ENCODE measurements around the gene CTDSPL.

The CTDSPL gene

DNA sequence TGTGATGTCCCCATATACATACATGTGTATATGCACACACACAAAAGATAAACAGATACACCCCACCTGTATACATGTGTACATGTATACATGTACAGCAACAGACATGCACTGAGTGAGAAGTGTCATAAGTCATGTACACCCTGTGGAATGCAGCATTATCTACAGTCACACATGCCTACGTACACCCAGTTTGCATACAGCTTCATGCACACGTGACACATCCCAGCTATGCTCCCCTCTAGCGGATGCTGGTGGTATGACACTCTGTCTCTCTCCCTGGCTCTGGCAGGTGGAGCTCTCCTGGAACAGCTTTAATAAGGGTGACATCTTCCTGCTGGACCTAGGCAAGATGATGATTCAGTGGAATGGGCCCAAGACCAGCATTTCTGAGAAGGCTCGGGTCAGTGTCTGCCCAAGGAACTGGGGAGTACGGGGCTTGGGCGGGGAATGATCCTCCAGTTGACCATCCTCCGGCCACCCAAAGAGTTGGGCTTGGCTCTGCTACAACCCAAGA is 135.2 kb downstream of the CTDSPL start:
- peak; percentile 96 for FAIRE-seq

DNA sequence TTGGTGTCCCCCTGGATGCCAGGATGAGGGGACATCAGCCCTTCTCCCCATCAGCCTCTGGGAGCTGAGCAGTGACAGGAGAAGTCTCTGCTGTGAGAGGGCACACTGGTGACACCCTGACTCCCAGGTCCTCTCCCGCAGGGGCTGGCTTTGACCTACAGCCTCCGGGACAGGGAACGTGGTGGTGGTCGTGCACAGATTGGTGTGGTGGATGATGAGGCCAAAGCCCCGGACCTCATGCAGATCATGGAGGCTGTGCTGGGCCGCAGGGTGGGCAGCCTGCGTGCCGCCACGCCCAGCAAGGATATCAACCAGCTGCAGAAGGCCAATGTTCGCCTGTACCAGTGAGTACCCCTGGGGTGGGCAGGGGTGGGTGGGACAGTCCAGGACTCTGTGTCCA is 135.7 kb downstream of the CTDSPL start:
- DNase-seq (ENCODE audit: insufficient read length, low spot score) (no peak), FAIRE-seq (no peak)

More for the DNA sequence above, 135.2 kb downstream of the CTDSPL start:
- peak; percentile 67 for DNase-seq (ENCODE audit: insufficient read length, low spot score)

DNA sequence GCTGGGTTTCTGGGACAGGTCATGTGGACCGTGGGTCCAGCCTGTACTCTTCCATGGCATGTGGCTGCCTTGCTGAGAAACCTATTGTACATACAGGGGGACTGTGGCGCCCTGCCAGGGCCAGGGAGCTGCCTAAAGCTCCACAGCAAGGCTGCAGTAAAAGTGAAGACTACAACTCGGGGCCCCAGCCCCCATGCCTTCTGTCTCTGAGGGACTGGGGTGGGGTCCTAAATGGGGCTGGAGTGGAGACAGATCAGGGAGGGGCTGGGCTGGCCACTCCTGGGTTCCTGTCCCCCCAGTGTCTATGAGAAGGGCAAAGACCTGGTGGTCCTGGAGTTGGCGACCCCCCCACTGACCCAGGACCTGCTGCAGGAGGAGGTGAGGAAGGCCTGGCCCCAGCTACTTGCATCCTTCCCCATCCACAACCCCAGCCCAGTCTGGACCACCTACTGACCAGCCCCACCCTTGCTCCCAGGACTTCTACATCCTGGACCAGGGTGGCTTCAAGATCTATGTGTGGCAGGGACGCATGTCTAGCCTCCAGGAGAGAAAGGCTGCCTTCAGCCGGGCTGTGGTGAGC is 136.2 kb downstream of the CTDSPL start:
- FAIRE-seq (no peak), DNase-seq (ENCODE audit: insufficient read length, low spot score) (no peak)

DNA sequence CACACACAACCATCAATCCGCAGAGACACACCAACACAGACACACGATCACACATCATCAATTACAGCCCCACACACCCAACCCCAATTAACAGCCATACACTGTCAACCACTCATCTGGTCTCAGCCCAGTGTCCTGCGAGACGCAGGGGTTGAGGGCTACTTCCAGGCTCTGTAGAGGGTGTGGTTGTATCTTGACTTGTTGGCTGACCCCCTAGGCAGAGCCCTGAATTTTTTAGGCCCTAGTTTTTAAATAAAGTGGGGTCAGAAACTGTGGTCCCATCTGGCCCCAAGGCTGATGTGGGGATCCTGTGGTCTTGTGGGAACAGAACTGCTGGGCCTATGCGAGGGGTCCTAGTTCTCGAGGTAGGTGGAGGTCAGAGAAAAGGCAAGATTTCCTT is 138.2 kb downstream of the CTDSPL start:
- no peak for FAIRE-seq
- DNase-seq (ENCODE audit: insufficient read length, low spot score), result no peak

DNA sequence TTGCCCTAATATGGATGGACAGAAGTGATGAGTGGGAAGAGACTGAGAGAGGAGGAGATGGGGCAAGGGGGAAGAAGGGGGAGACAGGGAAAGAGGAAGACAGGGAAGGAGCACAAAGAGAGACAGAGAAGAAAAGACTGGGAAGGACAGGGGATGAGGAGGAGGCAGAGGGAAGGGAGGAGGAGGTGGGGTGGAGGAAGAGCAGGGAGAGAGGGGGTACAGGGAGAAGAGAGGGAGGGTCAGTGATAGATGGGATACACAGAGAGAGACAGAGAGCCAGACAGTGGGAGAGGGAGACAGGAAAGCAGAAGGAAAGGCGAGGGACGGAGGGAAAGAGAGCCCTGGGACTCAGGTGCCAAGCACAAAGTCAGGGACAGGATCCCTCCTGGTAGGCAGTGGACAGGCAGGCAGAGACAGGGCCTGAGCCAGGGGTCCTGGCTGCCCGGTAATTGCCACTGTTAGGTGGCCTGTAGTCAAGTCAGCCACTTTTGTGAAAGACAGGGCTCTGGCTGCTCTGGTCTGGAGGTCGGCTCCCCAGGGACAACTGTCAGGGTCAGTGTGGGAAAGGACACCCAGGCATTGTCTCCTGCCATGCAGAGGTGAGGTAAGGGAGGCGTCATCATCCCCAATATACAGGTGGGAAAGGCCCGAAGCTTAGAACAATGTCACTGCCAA is 138.7 kb downstream of the CTDSPL start:
- FAIRE-seq, result no peak
- DNase-seq (ENCODE audit: insufficient read length, low spot score), result no peak

DNA sequence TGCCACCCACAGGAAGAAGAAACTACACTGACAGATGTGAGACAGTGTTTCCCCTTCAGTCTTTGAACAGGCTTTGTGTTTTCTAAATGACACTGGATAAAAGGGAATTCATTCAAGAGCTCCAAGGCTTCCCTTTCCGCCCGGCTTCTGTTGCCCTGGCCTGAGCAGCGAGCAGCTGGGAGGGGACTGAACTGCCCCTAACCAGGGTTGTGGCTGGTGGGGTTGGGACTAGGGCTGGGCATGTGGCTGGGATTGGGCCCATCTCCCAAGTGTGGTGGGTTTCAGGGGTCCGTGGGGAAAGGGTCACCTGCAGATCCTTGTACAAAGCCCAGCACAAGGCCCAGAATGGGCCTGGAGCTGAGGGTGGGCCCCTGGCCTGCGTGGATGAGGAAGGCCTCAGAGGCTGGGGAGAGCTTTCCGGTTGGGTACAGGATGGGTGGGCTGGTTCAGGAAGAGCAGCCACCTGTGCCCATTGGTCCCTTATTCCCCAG is 139.3 kb downstream of the CTDSPL start:
- DNase-seq (ENCODE audit: insufficient read length, low spot score) (no peak), FAIRE-seq (no peak)

DNA sequence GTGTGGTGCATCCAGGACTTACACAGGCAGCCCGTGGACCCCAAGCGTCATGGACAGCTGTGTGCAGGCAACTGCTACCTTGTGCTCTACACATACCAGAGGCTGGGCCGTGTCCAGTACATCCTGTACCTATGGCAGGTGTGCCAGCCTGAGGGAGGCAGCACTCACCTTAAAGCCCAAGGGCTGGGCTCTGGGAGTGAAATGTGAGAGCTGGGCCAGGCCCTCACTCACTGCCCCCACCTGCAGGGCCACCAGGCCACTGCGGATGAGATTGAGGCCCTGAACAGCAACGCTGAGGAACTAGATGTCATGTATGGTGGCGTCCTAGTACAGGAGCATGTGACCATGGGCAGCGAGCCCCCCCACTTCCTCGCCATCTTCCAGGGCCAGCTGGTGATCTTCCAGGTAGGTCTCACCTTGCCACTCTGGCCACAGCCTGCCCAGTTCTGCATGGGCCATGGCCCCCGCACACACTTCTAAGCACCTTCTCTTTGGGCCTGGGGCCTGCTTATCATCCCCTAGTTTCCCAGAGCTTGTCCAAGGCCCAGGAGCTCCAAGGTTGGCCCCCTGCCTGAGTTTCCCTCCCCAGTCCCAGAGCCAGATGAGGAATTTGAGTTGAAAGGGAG is 139.9 kb downstream of the CTDSPL start:
- FAIRE-seq (no peak), DNase-seq (ENCODE audit: insufficient read length, low spot score) (no peak)

DNA sequence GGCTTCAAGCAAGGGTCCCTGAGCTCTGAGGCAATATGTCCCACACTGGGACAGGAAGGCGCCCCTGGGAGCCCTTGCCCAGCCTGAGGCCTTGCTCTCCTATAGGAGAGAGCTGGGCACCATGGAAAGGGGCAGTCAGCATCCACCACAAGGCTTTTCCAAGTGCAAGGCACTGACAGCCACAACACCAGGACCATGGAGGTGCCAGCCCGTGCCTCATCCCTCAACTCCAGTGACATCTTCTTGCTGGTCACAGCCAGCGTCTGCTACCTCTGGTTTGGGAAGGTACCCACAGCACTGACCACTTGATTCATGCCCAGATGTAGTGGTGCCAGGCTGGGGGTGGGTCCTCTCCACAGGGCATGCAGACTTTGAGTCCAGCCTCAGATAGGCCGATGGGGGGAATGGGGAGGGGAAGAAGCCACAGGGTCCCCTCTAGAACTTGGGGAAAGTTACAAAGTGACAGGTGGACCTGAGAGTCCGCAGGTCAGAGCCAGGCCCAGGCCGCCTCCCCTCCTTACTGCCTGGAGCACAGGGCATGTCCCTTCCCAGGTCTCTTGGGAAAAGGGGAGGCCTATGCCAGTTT is 140.7 kb downstream of the CTDSPL start:
- FAIRE-seq, result no peak
- no peak for DNase-seq (ENCODE audit: insufficient read length, low spot score)

DNA sequence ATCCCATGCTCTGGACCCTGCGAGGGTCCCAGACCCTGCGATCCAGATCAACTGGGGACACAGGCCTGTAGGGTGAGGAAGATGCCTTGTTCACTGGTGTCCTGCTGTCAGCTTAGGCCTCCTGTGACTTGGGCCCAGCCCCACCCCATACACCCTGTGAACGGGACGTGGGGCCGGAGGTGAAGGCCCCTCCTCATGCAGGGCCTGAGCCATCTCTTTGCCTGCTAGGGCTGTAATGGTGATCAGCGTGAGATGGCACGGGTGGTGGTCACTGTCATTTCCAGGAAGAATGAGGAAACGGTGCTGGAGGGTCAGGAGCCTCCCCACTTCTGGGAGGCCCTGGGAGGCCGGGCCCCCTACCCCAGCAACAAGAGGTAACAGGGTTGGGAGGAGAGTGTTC is 141.3 kb downstream of the CTDSPL start:
- FAIRE-seq, result no peak
- DNase-seq (ENCODE audit: insufficient read length, low spot score), result no peak

DNA sequence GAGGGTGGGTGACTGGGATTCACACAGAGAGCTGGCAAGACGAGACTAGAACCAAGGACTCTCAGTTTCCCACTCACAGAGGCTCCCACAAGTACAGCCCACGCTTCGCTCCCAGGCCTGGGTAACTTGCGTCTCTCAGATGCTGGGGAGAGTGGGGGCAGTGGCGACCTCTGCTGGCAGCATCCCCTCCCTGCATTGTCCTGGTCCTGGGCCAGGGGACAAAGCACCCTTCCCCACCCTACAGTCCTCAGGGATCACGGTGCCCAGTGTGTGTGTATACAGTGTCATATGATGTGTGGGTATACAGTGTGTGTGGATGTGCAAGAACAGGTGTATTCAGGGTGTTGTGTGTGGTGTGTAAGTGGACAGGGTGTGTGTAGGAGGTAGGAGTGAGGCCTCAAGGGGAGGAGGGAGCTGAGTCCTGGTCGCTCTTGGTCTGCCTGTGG is 141.7 kb downstream of the CTDSPL start:
- no peak for DNase-seq (ENCODE audit: insufficient read length, low spot score)
- no peak for FAIRE-seq

DNA sequence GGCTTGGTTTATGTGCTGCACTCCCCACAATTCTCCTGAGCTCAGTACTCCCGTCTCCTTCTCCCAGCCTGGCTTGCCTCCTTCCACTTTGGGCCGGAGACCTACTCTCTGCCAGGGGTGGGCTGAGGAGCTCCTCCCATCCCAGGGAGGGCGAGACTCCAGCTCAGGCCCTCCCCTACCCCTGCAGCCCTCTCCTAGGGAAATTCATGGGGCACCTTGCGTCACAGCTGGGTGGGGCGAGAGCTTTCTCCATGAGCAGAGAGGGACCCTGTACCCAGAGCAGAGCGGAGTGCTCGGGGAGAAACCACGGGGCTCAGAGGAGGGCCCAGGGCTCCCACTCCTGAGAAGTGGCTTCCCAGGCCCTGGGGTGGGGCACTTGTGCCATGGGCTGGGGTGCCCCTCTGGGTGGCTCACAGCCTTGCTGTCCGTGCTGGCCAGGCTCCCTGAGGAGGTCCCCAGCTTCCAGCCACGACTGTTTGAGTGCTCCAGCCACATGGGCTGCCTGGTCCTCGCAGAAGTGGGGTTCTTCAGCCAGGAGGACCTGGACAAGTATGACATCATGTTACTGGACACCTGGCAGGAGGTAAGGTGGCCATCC is 142.2 kb downstream of the CTDSPL start:
- FAIRE-seq, result no peak

DNA sequence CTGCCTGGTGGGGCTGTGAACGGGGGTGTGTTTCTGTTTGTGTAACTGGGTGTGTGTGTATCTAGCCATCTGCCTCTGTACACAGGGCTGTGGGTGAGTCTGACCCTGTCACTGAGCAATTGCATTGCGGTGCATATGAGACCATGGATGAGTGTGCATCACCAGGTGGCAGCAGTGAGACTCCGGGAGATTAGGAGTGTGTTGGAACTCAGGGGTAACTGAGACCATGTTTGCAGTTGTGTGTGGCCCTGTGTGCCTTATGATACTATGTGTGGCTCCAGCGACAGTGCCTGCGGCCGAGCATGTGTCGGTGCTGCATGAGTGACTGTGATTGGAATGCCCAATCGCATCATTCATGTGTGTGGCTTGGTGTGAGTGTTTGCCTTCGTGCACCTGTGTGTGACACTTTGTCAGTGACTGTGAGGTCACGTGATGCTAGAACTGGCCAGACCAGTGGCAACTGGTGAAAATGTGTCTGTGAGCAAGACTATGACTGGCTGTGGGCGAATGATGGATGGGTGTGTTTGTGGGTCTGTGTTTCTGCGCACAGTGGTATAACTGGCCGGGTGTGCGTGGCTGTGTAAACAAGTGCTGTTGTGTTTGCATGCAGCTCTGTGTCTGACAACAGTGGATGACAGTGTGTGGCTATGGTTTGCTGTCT is 142.9 kb downstream of the CTDSPL start:
- DNase-seq (ENCODE audit: insufficient read length, low spot score) (no peak), FAIRE-seq (no peak)

More for the DNA sequence above, 142.2 kb downstream of the CTDSPL start:
- no peak for DNase-seq (ENCODE audit: insufficient read length, low spot score)

DNA sequence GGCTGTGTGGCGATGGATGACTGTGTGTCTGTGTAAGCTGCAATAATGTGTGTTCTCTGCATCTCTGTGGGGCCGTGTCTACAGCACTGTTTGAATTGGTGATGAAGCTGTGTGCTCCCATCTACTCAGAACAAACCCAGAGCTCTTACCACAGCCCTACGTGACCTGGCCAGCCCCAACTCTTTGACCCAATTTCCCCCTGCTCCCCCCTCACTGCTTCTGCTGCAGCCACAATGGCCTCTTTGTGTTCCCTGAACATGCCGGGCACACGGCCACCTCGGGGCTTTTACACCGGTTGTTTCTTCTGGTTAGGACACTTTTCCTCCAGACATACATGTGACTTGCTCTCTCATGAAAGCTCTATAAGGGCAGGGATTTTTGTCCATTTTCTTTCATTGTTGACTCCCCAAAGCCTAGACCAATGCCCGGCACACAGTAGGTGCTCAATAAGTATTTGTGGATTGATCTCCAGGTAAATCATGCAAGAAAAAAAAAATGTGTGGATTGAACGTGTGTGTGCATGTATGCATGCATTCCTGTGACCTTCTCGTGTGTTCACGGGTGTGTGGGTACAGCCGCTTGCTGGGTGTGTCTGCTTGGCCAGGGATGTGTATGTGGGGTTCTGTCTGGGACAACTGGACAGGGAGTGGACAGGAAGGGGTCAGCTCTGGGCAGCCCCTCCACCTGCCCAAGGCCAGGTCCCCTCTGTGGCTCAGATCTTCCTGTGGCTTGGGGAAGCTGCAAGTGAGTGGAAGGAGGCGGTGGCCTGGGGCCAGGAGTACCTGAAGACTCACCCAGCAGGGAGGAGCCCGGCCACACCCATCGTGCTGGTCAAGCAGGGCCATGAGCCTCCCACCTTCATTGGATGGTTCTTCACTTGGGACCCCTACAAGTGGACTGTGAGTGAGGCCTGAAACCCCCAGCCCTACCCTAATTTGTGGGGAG is 143.7 kb downstream of the CTDSPL start:
- FAIRE-seq (no peak), DNase-seq (ENCODE audit: insufficient read length, low spot score) (no peak)

DNA sequence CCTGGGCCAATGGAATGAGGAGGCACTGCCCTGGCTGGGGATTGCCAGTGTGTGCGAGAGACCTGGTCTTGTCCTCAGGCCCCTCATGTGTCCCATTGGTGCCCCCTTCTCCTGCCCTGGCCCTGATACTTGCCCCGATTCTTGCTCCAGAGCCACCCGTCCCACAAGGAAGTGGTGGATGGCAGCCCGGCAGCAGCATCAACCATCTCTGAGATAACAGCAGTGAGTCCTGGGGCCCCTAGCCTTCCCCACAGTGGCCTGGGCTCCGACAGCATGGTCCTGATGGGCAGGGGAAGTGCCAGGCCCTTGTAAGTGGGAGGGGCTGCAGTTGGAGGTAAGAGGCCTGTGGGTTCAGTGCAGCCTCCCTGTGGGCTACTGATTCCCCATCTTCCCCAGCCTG is 144.4 kb downstream of the CTDSPL start:
- FAIRE-seq, result no peak

DNA sequence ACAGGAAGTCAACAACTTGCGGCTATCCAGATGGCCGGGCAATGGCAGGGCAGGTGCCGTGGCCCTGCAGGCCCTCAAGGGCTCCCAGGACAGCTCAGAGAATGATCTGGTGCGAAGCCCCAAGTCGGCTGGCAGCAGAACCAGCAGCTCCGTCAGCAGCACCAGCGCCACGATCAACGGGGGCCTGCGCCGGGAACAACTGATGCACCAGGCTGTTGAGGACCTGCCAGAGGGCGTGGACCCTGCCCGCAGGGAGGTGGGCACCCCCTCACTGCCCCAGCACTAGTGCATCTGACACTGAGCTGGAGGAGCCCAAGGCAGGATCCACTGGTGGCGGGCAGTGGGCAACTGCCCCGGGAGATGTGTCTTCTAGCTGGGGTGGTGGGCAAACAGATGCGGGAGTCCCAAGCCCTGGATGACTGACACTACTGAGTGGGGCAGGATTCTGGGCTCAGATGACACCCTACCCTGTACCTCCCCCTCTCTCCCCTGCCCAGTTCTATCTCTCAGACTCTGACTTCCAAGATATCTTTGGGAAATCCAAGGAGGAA is 144.8 kb downstream of the CTDSPL start:
- FAIRE-seq (no peak), DNase-seq (ENCODE audit: insufficient read length, low spot score) (no peak)

More for the DNA sequence above, 144.4 kb downstream of the CTDSPL start:
- DNase-seq (ENCODE audit: insufficient read length, low spot score), result no peak

DNA sequence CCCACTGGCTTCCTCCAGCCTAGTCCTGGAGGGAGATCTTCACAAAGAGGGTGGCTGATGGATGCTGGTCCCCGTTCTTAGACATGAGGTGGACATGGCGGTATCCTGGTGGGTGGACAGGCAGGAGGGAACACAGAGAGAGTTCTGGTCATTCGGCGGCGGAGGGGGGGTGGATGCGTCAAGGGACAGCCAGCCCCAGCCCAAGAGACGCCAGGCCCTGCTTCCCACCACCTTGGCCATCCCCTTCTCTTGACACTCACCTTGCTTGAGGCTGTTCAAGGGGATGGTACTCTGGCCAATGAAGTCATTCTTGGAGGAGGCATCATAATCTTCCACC is 146.0 kb downstream of the CTDSPL start:
- DNase-seq (ENCODE audit: insufficient read length, low spot score) (no peak), FAIRE-seq (no peak)

DNA sequence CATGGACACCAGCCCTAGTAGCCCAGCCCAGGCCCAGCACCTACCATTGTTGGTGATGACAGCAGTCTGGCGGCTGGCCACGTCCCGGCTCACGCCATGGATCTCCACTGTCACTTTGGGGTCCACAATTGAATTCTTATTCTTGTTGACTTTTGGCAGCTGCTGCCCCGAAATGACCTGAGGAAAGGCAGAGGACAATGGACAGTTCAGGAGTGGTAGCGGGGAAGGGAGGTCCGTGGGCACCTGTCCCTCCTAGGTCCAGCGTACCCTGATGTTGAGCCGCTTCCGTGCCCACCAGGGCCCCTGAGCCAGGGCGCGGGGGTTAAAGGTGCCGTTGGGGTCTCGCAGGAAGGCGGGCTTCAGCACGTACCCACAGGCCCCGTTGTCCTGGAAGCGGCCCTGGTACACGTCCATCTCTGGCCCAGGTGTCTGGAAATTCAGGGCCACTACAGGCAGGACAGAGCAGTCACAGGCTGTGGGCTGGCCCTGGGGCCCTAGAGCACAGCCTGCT is 146.6 kb downstream of the CTDSPL start:
- no peak for FAIRE-seq
- DNase-seq (ENCODE audit: insufficient read length, low spot score), result no peak

DNA sequence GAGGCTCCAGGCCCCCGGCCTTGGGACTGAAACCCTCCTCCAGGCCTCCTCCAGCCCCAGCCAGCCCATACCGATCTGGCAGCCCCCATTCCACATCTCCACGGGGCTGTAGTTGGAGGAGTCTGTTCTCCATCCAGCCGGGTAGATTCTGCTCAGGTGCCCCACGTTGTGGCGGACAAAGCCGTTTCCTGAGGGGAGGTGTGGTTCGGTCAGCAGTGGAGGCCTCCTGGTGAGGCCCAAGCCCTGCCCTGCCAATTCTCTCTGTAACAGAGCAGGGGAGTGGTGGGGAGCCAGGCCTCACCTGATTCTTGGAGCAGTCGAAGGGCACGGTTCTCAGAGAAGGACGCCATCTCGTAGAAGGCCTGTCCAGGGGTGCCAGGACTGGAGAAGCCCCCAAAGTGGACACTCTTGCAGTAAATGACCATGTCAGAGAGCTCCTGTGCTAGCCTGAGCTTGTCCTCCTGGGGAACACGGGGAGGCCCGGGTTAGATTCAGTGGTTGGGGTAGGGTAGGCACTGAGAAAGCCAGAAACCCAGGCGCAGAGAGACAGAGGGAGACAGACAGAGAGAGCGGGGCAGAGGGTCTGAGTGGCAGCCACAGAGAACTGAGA is 147.4 kb downstream of the CTDSPL start:
- no peak for FAIRE-seq
- DNase-seq (ENCODE audit: insufficient read length, low spot score), result no peak

Measured in GM19239 (cell line).